Peyer's patch (tissue), 4 donors: ENCODE measurements around the gene UGCG.

Source experiments
- POLR2A ChIP-seq, 2 donors: fragments of 450-650 bp; IDR thresholded peaks; one replicate each; pipeline ENCODE4 v1.5.1; 2017; ENCODE audit warnings: antibody characterized with exemption in 2 of 2, mild to moderate bottlenecking in 2 of 2, moderate library complexity in 2 of 2
- TF ChIP-seq, protein P1 (sequence below), 6 experiments: fragments of 450-650 bp in 4 of 6; fragments of 200-600 bp in 2 of 6; sonication (generic) in 1 of 6; IDR thresholded peaks; one replicate each; pipeline ENCODE4 v1.5.1; 2017 to 2019; ENCODE audit warnings: antibody characterized with exemption in 6 of 6, mild to moderate bottlenecking in 3 of 6, moderate library complexity in 1 of 6

DNA sequence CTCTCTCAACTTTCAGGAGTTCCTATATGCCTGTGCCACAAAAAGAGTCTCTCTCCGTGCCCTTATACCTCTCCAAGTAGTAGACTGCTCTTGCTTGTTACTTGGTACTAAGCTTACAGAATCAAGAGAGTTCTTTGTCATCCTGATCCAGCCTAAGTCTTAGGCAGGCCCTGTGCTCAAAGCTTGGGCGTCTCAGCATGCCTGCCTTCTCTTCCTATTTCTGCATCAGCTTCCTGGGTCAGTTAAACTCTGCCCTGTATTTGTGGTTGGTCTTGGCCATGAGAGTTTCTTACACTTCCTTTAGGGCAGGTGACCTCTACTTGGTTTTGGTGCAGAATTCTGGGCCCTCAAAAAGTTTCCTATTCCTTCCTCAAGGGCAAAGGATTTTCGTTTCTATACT lies 33.0 kb upstream of the UGCG start:
- TF ChIP-seq, protein P1, sequence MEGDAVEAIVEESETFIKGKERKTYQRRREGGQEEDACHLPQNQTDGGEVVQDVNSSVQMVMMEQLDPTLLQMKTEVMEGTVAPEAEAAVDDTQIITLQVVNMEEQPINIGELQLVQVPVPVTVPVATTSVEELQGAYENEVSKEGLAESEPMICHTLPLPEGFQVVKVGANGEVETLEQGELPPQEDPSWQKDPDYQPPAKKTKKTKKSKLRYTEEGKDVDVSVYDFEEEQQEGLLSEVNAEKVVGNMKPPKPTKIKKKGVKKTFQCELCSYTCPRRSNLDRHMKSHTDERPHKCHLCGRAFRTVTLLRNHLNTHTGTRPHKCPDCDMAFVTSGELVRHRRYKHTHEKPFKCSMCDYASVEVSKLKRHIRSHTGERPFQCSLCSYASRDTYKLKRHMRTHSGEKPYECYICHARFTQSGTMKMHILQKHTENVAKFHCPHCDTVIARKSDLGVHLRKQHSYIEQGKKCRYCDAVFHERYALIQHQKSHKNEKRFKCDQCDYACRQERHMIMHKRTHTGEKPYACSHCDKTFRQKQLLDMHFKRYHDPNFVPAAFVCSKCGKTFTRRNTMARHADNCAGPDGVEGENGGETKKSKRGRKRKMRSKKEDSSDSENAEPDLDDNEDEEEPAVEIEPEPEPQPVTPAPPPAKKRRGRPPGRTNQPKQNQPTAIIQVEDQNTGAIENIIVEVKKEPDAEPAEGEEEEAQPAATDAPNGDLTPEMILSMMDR (IDR thresholded peaks at IDR 0.05), result no peak
- TF ChIP-seq POLR2A (IDR thresholded peaks at IDR 0.05), result no peak
